HG03064 (cell line): ENCODE data around the gene CCDC141.

Experiments
- ATAC-seq: cut with Tn5 transposase; IDR thresholded peaks from one replicate; pipeline ENCODE4 v1.9.1; 2021; ENCODE audit warnings: low read depth; ENCODE audit not compliant: unreplicated experiment

CCDC141 gene

GRCh38 chr2:178834086-178834485 is 215.9 kb downstream of the CCDC141 start:
- no peak for ATAC-seq

GRCh38 chr2:178833382-178833781 is 216.6 kb downstream of the CCDC141 start:
- no peak for ATAC-seq

- no peak for ATAC-seq
Measured at GRCh38 chr2:178830451-178830850, 219.5 kb downstream of the CCDC141 start.

- ATAC-seq = no peak
Measured at GRCh38 chr2:178829981-178830380, 220.0 kb downstream of the CCDC141 start.

DNA sequence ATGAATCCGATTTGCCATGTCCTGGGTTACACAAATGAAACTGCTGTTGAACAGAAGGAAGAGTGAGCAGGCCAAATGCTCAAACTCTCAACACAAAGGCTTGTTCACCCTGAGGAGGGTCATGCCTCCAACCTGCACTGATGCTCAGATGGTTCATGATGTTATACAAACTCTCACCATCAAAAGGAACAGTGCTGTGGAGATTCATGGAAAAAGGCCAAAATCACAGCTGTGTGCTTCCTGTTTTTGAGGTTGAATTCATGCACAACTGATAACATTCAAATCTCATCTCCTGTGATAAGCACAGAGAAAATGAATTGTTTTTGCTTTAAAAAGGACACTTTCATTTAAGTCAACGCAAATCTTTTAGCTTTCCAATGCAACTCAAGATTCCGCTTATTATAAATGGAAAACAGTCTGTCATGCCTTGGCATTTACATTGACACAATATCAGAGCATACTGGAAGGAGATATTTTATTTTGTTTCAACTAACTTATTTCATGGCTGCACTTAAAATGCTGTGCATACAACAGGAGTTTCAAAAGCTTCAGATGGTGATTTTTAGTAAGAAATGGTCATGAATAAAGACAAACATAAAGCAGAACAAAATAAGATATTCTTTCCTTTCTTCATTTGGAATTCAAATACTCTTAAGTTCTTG is 220.5 kb downstream of the CCDC141 start:
- no peak for ATAC-seq

DNA sequence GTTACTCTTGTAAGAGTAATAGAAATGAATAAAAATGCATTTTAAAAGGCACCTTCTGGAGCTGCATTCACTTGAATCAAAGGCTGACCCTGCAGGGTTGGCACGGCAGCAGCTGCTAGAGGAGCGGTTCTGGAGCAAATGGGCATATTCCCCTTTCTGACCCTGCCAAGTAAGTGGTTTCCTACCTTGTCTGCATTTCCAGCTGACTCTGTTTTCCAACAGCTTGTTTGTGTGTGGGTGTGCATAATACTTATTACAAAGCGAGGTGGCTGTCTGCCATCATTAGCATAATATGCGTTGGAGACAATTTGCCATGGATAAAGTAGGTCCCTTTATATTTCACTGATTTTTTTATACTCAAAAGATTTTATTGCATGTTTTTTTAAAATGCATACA is 221.5 kb downstream of the CCDC141 start:
- ATAC-seq = no peak

GRCh38 chr2:178827739-178828485 is 222.0 kb downstream of the CCDC141 start:
- ATAC-seq = no peak

GRCh38 chr2:178827111-178827510 is 222.8 kb downstream of the CCDC141 start:
- ATAC-seq = no peak

DNA sequence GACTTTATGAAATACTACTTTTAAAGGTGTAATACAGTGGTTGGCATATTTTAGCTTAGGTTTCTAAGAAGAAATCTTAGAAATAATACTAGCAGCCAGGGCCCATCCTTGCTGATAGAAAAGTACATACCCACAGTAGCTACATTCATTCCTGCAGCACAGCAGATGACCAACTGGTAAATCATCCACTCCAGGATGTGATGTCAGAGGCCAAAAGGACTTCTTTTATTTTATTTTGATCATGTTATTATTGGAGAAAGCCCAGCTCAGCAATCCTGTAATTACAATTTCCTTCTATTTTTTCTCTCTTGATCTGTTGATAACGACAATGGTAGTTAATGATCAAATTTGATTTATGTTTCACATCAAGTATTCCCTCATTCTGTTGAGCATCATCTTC is 224.8 kb downstream of the CCDC141 start:
- ATAC-seq = no peak

- no peak for ATAC-seq
Measured at GRCh38 chr2:178824181-178824580, 225.8 kb downstream of the CCDC141 start.

- peak; percentile 90 for ATAC-seq
Measured at GRCh38 chr2:178819992-178820391, 229.9 kb downstream of the CCDC141 start.

GRCh38 chr2:178819147-178819875 is 230.6 kb downstream of the CCDC141 start:
- ATAC-seq = no peak

DNA sequence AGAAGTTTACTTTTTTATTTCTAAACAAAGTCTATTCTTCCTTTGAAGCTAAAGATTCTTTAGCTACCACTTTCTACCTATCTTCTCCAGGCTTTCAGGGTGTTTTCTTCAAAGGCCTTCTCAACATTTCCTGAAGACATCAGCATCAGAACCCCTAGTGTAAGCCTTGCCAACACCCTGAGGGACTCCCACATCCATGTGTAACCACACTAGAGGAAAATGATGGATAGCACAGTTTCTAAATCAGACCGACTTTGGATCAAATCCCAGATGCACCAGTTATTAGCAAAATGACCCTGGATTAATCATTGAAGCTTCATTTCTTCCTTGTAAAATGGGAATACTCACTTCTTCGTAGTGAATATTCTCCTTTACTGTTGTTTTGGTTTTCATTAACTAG is 238.0 kb downstream of the CCDC141 start:
- ATAC-seq = no peak

- ATAC-seq = no peak
Measured at GRCh38 chr2:178811045-178811444, 238.9 kb downstream of the CCDC141 start.

DNA sequence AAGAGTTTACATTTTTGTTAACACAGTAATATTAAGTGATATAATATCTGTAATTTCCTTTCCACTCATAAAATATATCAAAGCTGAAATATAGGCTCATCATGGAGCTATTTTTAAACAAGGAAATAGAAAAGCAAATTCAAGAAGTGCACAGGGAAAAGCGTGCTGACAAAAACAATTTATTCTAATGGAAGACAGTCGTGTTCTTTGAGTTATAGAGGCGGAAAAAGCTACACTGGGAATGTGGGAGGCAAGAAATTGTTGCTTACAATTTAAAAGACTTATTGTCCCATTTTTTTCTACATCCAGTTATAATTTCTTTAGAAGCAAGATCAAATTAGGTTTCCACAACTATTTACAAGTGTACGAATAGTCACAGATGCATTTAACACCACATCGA is 239.5 kb downstream of the CCDC141 start:
- no peak for ATAC-seq

DNA sequence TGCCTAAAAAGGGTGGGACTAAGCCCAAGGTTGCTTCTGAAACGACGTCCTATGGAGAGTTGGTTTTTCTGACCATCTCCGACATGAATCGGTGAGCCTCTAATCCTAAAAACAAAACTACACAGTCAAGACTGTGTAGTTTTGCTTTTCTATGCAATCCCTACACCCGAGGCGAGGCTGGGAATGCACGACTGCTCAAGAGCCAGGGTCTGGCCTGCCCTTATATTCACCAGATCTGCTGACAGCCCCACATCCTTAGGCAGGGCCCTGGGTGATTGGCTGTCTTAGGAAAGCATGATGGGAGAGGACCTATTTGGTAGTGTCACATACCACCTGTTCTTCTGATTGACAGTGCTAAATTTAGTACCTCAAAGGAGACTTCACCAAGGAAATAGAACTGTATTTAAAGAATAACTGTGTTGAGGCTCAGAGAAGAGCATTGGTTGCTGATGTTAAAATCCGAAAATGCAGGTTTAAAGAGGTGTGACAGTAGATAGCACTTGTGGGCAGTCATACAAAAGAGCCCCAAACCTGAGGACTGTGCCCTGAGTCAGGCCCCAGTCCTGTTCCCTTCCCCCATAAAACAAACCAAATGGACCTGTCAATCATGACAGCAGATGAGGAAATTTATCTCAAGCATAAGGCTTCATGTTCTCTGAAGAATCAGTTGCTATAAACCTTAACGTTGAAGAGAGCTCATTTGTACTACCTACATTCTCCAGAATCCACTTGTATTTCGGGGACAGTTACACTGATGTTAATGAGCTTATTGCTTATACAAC is 242.5 kb downstream of the CCDC141 start, which contains the start of gene TTN:
TTN (minus strand) TSS at position 197 of the 782 bp plus-strand sequence. CDS start 2,781 bp downstream, outside the sequence.
- ATAC-seq = no peak

GRCh38 chr2:178806543-178806942 is 243.4 kb downstream of the CCDC141 start:
- ATAC-seq = no peak

DNA sequence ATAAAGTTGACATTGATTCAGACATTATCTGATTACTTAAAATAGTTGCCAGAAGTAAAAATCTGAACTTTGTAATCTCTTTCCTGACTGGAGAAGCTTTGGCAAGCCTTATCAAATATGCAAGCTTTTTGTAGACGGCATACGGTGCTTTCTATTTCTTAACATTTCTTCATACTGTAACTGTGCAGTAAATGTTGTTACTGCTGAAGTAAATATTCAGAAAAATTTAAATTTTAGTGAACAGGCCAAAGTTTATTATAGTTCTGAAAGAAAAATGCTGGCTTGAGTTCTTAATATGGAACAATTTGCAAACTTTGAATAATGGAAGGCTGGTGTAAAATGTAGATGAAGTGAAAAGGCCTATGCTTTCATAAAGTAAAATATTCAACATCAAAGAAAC is 244.5 kb downstream of the CCDC141 start:
- ATAC-seq = no peak

- no peak for ATAC-seq
Measured at GRCh38 chr2:178804791-178805190, 245.1 kb downstream of the CCDC141 start.

- no peak for ATAC-seq
Measured at GRCh38 chr2:178800510-178800909, 249.4 kb downstream of the CCDC141 start.

GRCh38 chr2:178799305-178799704 is 250.6 kb downstream of the CCDC141 start:
- ATAC-seq = no peak
